ENCODE data around the gene TAF10.

DNA sequence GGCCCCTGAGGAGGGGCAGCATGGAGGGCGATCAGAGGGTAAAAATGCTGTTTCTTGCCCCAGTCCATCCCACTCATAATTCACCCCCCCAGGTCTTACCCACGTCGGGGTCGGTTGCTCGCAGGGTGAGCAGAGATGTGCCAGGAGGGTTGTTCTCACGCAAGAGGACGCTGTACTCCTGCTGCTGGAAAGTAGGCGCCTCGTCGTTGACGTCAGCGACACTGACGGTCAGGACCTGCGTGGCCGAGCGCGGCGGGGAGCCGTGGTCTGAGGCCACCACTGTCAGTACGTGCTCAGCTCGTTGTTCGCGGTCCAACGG lies 17.5 kb upstream of the TAF10 start:
- TF ChIP-seq CTCF (IDR thresholded peaks at IDR 0.05; ENCODE audit: low read length) (no peak), EZH2 (optimal IDR thresholded peaks at IDR 0.05; ENCODE audit: low read depth, low read length) (no peak)
